HG03066 (cell line): ENCODE data around the gene WDR35.

ENCODE experiments used
- ATAC-seq: cut with Tn5 transposase; IDR thresholded peaks from one replicate; pipeline ENCODE4 v1.9.1; 2021; ENCODE audit warnings: low read depth; ENCODE audit not compliant: unreplicated experiment

The WDR35 gene

GRCh38 chr2:20012032-20012281 lies 22.1 kb upstream of the WDR35 start:
- ATAC-seq, result no peak

- ATAC-seq, result no peak
Measured at GRCh38 chr2:20011276-20012031, 21.5 kb upstream of the WDR35 start.

- ATAC-seq, result no peak
Measured at GRCh38 chr2:20008703-20009102, 18.8 kb upstream of the WDR35 start.

- no peak for ATAC-seq
Measured at GRCh38 chr2:20005891-20006470, 16.1 kb upstream of the WDR35 start.

GRCh38 chr2:20005067-20005627 lies 15.2 kb upstream of the WDR35 start:
- ATAC-seq, result no peak

- ATAC-seq, result no peak
Measured at GRCh38 chr2:20001361-20001863, 11.5 kb upstream of the WDR35 start.

GRCh38 chr2:19993731-19994130 lies 3.8 kb upstream of the WDR35 start:
- ATAC-seq, result no peak

- ATAC-seq, result no peak
Measured at GRCh38 chr2:19991895-19992294, 2.0 kb upstream of the WDR35 start.

GRCh38 chr2:19990416-19990728 lies 467 bp upstream of the WDR35 start:
- no peak for ATAC-seq

GRCh38 chr2:19989342-19989666 lies 601 bp downstream of the WDR35 start:
- ATAC-seq, result no peak

GRCh38 chr2:19988600-19988999 lies 1.3 kb downstream of the WDR35 start:
- no peak for ATAC-seq

- ATAC-seq, result peak; percentile 67
Measured at GRCh38 chr2:19987936-19988335, 2.0 kb downstream of the WDR35 start.

GRCh38 chr2:19982268-19982667 lies 7.6 kb downstream of the WDR35 start:
- no peak for ATAC-seq

- ATAC-seq, result no peak
Measured at GRCh38 chr2:19979932-19980331, 10.0 kb downstream of the WDR35 start.

GRCh38 chr2:19973466-19973865 lies 16.4 kb downstream of the WDR35 start:
- ATAC-seq, result no peak

GRCh38 chr2:19971691-19972090 lies 18.2 kb downstream of the WDR35 start:
- no peak for ATAC-seq

- no peak for ATAC-seq
Measured at GRCh38 chr2:19963386-19963785, 26.5 kb downstream of the WDR35 start.

GRCh38 chr2:19955544-19956422 lies 34.1 kb downstream of the WDR35 start:
- peak; percentile 78 for ATAC-seq

GRCh38 chr2:19949071-19949470 lies 40.8 kb downstream of the WDR35 start:
- no peak for ATAC-seq

- no peak for ATAC-seq
Measured at GRCh38 chr2:19947184-19947940, 42.5 kb downstream of the WDR35 start.
